HG03378 (cell line): ENCODE measurements around the gene ZNHIT6.
A peak's percentile ranks its signal among the peaks of the same experiment; 100 is the strongest.
"Not testable (repeated sequence)": the region's sequence is repeated elsewhere in the genome, so short reads cannot be mapped to it uniquely, and the experiment has no call there.

ENCODE experiments used
- ATAC-seq: cut with Tn5 transposase; IDR thresholded peaks from one replicate; pipeline ENCODE4 v1.9.1; 2021; ENCODE audit warnings: mild to moderate bottlenecking, moderate library complexity; ENCODE audit not compliant: unreplicated experiment

The ZNHIT6 gene

DNA sequence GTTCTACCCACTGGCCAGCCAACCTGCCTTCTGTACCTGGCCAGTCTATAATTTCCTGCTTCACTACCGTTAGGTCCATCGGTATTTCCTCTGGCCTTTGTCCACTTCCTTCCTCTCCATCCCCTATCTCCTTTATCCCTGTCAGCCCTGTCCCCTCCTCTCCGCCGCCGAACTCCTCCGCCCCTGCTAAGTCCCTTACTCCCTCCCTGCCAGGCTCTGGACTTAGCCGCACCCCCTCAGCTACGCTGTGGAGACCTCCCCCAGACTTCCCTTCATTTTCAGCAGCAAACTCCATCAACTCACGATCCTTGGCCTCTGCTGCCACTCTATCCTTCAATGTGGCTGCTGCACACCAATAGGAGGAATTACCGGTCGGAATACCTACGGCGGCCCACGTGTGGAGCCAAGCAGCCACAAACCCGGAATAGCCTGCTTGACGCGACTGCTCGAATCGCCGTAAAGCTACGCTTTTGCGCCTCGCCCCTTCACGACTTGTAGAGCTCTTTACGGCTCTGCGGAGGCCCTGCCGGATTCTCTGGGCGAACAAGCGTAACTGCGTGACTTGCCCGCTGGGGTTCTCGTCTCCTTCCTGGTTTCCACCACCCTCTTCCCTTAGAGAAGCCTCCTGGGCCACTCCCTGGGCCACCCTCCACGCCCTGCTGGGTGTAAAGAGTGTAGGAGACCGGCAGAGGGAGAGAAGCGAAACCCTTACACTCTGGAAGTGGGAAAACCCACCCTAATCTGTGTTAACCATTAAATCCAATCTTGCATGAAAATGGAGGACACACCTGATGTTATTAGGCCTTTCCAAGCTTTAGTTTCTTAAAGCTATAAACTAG, at the start of gene ZNHIT6:
Gene ZNHIT6 (minus strand): TSS at position 444 of the 839 bp plus-strand sequence. CDS start 149 bp downstream, at position 295.
- peak; percentile 86 for ATAC-seq

DNA sequence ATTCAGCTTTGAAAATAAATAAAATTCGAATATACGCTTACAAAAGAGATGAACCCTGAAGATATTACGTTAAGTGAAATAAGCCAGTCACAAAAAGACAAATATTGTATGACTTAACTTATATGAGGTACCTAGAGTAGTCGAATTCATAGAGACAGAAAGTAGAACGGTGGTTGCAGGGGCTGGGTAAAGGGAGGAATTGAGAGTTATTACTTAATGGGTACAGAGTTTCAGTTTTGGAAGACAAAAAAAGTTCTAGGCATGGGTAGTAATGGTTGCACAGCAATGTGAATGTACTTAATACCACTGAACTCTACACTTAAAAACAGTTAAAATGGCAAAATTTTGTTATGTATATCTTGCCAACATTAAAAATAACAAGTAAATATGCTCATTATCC, 48.6 kb upstream of the ZNHIT6 start:
- ATAC-seq, result no peak

GRCh38 chr1:85748120-85748519, 39.9 kb upstream of the ZNHIT6 start:
- ATAC-seq, result no peak

DNA sequence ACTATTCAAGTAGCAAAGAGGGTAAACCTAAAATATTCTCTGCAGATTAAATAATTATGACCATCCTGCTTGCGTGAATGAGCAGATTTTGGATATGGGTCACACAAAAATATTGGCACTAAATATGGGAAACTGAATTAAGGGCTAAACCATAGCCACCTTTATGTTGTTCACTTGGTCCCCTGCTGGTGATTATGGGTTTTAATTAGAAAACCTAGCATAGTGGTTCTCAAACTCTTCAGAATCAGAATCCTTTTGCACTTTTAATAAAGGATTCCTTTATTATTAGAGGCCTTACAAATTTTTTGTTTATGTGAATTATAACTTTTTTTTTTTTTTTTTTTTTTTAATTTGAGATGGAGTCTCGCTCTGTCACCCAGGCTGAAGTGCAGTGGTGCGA, 38.5 kb upstream of the ZNHIT6 start:
- no peak for ATAC-seq

GRCh38 chr1:85743814-85744213, 35.6 kb upstream of the ZNHIT6 start:
- no peak for ATAC-seq

- ATAC-seq, result no peak
These were observed 26.7 kb upstream of the ZNHIT6 start for GRCh38 chr1:85734931-85735330.

DNA sequence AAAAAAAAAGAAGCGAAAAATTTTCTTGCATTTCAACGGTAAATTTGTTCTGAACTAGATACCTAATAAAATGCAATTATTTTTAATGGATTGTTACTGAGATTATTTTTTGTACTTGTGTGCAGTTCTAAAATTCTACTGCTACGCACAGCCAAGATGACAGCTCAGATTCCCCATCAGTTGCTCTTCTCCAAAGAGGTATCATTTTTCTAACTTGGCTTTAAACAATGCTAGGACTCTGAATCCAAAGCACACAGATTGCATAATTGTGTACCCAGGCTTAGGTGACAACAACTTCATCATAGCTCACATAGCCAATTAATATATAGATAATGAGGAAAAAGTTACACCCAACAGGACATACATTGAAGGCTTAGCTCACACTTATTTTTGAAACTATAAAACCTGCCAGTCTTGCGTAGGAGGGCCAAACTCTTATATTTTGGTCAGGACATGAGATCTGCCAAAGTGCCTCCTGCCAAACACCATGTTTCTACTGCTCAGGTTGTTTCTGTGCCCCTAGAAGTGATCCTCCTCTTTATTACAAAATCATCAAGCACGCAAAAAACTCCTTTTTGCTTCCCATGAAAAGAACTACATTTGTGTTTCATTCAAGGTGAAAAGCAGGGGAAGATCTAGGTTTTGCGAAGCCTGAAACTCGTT, 10.6 kb upstream of the ZNHIT6 start:
- no peak for ATAC-seq

GRCh38 chr1:85714418-85715114, 6.3 kb upstream of the ZNHIT6 start:
- not testable (repeated sequence) for ATAC-seq

- no peak for ATAC-seq
These were observed 595 bp upstream of the ZNHIT6 start for GRCh38 chr1:85708829-85709227.

DNA sequence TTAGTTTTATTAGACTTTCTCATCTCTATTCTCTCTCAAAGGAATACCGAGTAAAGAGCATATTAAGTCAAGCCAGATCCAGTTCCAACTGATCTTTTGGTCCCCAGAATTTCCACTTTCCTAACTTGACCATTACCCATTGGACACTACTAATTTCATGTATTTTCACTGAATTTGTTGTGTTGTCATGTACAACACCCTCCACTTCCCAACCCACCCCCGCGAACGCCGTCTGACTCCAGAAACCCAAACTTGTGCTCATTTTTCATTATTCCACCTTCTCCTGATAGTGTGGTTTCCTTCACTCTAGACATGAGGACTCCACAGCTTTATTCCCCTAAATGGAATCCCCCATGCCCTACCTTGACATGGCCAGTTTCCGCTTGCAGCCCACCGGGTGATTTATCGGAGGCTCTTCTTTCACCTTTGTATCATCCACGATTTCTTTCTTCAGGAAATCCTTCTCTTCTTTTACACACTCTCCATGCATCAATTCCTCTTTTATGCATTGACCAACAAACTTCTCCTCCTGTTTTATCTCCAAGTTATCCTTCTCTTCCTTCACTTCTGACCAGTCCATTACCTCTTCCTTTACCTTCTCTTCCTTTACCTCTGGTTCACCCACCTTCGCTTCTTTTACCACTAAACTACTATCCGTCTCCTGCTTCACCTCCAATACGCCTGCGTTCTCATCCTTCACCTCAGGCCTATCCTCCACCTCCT, 805 bp downstream of the ZNHIT6 start:
- ATAC-seq, result peak; percentile 16

GRCh38 chr1:85705940-85706339, 2.3 kb downstream of the ZNHIT6 start:
- no peak for ATAC-seq

GRCh38 chr1:85700422-85700821, 7.8 kb downstream of the ZNHIT6 start:
- ATAC-seq, result no peak

- ATAC-seq, result no peak
These were observed 10.3 kb downstream of the ZNHIT6 start for GRCh38 chr1:85697895-85698294.

DNA sequence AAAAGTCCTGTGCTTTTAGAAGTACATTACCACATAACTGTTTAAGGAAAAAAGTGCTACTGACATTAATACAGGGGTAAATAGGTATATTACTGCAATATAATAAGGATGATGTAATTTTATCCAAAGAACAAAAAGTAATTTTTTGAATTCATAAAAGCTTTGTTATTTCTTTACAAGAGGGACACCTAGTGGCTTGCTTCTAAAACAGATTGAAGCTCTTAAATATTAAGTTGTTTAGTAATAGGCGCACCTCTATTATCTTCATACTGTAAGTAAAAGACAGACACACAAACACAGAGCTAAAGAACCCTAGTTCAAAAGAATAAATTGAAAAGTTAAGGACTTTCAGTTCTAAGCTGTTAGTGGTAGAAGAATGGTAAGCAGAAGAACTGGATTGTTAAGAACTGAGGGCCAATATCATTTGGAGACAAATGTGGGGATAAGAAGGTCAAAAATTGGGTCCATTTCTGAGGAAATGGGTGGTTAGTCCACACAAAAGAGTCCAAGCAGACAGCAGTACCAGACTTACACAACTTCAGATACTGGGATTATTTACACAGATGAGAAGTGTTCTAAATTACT, 15.4 kb downstream of the ZNHIT6 start:
- no peak for ATAC-seq

DNA sequence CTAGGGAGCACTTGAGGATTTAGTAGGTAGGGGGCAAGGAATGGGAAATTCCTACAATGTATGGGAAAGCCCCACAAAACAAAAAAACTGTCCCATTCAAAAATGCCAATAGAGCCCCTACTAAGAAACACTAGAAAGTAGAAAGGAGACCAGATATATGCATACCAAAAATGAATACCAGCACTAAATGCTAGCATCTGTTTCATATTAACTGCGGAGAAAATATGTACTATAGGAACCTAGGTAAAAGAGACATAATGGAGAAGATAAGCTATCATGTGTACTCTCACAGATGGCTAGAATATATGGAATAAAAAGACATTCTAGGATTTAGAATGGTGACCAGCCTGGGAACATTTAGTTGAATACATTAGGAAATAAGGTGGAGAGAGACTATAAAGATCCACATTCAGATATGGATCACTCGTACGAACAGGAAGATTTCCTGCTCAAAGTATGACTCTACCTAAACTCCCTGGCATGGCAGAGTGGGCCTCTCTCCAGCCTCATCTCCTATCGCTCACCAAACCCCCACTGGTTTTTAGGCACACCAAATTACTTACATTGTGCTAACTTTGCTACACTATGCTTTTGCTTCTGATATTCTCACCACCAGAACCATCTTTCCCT, 18.3 kb downstream of the ZNHIT6 start:
- no peak for ATAC-seq

DNA sequence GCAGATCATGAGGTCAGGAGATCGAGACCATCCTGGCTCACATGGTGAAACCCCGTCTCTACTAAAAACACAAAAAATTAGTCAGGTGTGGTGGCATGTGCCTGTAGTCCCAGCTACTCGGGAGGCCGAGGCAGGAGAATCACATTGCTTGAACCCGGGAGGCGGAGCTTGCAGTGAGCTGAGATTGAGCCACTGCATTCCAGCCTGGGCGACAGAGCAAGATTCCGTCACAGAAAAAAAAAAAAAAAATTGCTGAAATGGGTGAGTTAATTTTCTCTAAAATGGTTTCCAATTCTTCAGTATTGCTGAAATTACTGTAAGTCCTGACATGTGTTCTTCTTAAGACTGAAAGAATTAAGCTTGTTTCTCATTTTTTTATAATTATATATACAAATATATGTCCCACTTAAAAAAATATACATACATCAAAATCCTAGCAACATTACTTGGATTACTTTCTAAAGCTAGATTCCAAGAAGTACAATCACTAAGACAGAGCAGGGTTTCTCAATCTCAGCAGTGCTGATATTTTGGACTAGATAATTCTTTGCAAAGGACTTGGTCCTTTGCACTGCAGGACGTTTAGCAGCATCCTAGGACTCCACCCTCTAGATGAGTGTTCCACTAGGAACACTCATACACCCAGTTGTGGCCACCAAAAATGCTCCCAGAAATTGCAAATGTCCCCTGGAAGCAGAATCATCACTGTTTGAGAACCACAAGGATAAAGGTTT, 24.8 kb downstream of the ZNHIT6 start:
- ATAC-seq, result no peak

- ATAC-seq, result no peak
These were observed 27.1 kb downstream of the ZNHIT6 start for GRCh38 chr1:85681087-85681486.

- ATAC-seq, result no peak
These were observed 30.0 kb downstream of the ZNHIT6 start for GRCh38 chr1:85678193-85678592.

GRCh38 chr1:85677656-85678055, 30.6 kb downstream of the ZNHIT6 start:
- ATAC-seq, result no peak
